GM12892 (cell line): Measurements from ENCODE around the gene SPINT3.

ENCODE experiments used
- POLR2A ChIP-seq: IDR thresholded peaks from 2 replicates; pipeline ENCODE4 v1.6.1; 2011; ENCODE audit warnings: low read depth, low read length, control low read depth
- TAF1 ChIP-seq: IDR thresholded peaks from 2 replicates; pipeline ENCODE4 v1.6.1; 2011; ENCODE audit warnings: low read depth, mild to moderate bottlenecking, control low read depth, low read length, borderline replicate concordance

GRCh38 chr20:45501600-45501999 lies 13.8 kb downstream of the SPINT3 start:
- TF ChIP-seq POLR2A = no peak
- TF ChIP-seq TAF1 = no peak
